PC-3 (cell line): ENCODE results near the gene SBNO2. TPM values are rescaled to one million over a fixed set of nuclear protein-coding genes. Genes with fewer than 3 reads are reported as not detected.

Source experiments
- ATAC-seq: fragments of 200-7000 bp; cut with Tn5 transposase; 2 replicates; pipeline ENCODE4 v1.9.1; 2020; ENCODE audit warnings: mild to moderate bottlenecking, moderate library complexity
- BruUV-seq: library from RNA; stranded (reverse); fragments of 400-500 nt; replicated peaks from 2 replicates; lab custom pipeline; 2021; lab: Mats Ljungman, UMichigan
- CTCF ChIA-PET: fragments of 300-600 bp; sonication (Branson Sonifier 250); formaldehyde crosslinking; loops from one replicate; lab custom pipeline; 2022; ENCODE audit warnings: antibody characterized with exemption; lab: Charles Lee
- POLR2A ChIA-PET: fragments of 300-600 bp; sonication (Branson Sonifier 250); formaldehyde crosslinking; loops from one replicate; lab custom pipeline; 2022; ENCODE audit warnings: antibody characterized with exemption; ENCODE audit not compliant: unreplicated experiment; lab: Charles Lee
- DNase-seq: peaks from one replicate; pipeline ENCODE4 v3.0.0-alpha.2; 2015
- H2AFZ ChIP-seq: fragments of 300-600 bp; sonication (generic); 2 replicates; pipeline ENCODE4 v1.6.0; 2016; ENCODE audit warnings: antibody characterized with exemption, low read length
- H3F3A ChIP-seq: fragments of 300-600 bp; sonication (generic); one replicate; pipeline ENCODE4 v1.6.0; 2017; ENCODE audit warnings: antibody characterized with exemption, low read length, control low read depth, mild to moderate bottlenecking; ENCODE audit not compliant: unreplicated experiment
- H3K27ac ChIP-seq: fragments of 300-600 bp; sonication (generic); 2 replicates; pipeline ENCODE4 v1.5.1; 2016; ENCODE audit warnings: mild to moderate bottlenecking, low read length
- H3K27me3 ChIP-seq: fragments of 300-600 bp; sonication (generic); 2 replicates; pipeline ENCODE4 v1.6.1; 2016; ENCODE audit warnings: low read length, mixed read lengths
- H3K36me3 ChIP-seq: fragments of 300-600 bp; sonication (generic); 2 replicates; pipeline ENCODE4 v1.6.1; 2016; ENCODE audit warnings: low read depth, mixed run types, low read length, mixed read lengths
- H3K4me1 ChIP-seq: fragments of 300-600 bp; sonication (generic); 2 replicates; pipeline ENCODE4 v1.5.1; 2016; ENCODE audit warnings: low read length; ENCODE audit not compliant: insufficient read depth
- H3K4me2 ChIP-seq: fragments of 300-600 bp; sonication (generic); 2 replicates; pipeline ENCODE4 v1.6.0; 2016; ENCODE audit warnings: low read length
- H3K4me3 ChIP-seq: fragments of 300-600 bp; sonication (generic); 2 replicates; pipeline ENCODE4 v1.5.1; 2016; ENCODE audit warnings: mild to moderate bottlenecking, low read length, mixed read lengths
- H3K79me2 ChIP-seq: fragments of 300-600 bp; sonication (generic); 2 replicates; pipeline ENCODE4 v1.6.1; 2017; ENCODE audit warnings: low read length, mixed read lengths
- H3K9ac ChIP-seq: fragments of 300-600 bp; sonication (generic); 2 replicates; pipeline ENCODE4 v1.6.0; 2016; ENCODE audit warnings: mild to moderate bottlenecking, low read length
- H3K9me2 ChIP-seq: fragments of 300-600 bp; sonication (generic); replicated peaks from 2 replicates; pipeline ENCODE4 v1.6.1; 2016; ENCODE audit warnings: mixed run types, low read length, mixed read lengths
- H3K9me3 ChIP-seq: fragments of 300-600 bp; sonication (generic); 2 replicates; pipeline ENCODE4 v1.6.1; 2016; ENCODE audit warnings: low read length, mixed read lengths
- H4K20me1 ChIP-seq: fragments of 300-600 bp; sonication (generic); 2 replicates; pipeline ENCODE4 v1.6.1; 2016; ENCODE audit warnings: low read length, mixed read lengths
- CTCF ChIP-seq: fragments of 300-600 bp; sonication (generic); conservative IDR thresholded peaks from 2 replicates; pipeline ENCODE4 v1.5.1; 2017; ENCODE audit warnings: antibody characterized with exemption, low read depth, mild to moderate bottlenecking, low read length
- EZH2 ChIP-seq: fragments of 300-600 bp; sonication (generic); IDR thresholded peaks from one replicate; pipeline ENCODE4 v1.6.1; 2017; ENCODE audit warnings: antibody characterized with exemption, mild to moderate bottlenecking, low read length; ENCODE audit not compliant: unreplicated experiment
- EZH2phosphoT487 ChIP-seq: fragments of 300-600 bp; sonication (generic); IDR thresholded peaks from 2 replicates; pipeline ENCODE4 v1.6.1; 2018; ENCODE audit warnings: mild to moderate bottlenecking, antibody characterized with exemption, low read length, borderline replicate concordance
- intact Hi-C: fragments of 100-400 bp; cut with micrococcal nuclease; formaldehyde crosslinking; loops from 2 replicates; pipeline ENCODE4 v1.9.0; 2023
- total RNA-seq: library from RNA; depleted of rRNA; stranded (reverse); fragments of >200 nt; gene quantifications from 2 replicates; pipeline ENCODE4 v1.2.3, GENCODE V29; 2014

The SBNO2 gene
- total RNA-seq, 1 experiment from 2014 or later = 62.4 TPM

GRCh38 chr19:1070931-1071791, 102.9 kb downstream of the SBNO2 start:
- TF ChIP-seq EZH2phosphoT487 = no peak
- TF ChIP-seq EZH2 = no peak
- TF ChIP-seq CTCF = no peak
- H3F3A ChIP-seq = no peaks in the 10 kb centered on the region
- H3K9me3 ChIP-seq = no peaks in the 10 kb centered on the region
- no peak overlapping the region for H3K27ac ChIP-seq
- H3K4me1 ChIP-seq = peaks cover 6% of the 10 kb centered on the region
- CTCF ChIA-PET = no interaction called here
- no peaks in the 10 kb centered on the region for H3K9me2 ChIP-seq
- ATAC-seq = no peak
- H3K79me2 ChIP-seq = 0 out of 2 replicates have a peak, but pooled peaks cover 4% of the 10 kb centered on the region
- no peaks in the 10 kb centered on the region for H3K36me3 ChIP-seq
- BruUV-seq = no TSS peak
- H3K27me3 ChIP-seq = no peaks in the 10 kb centered on the region
- no peak overlapping the region for H2AFZ ChIP-seq
- no peak overlapping the region for H3K9ac ChIP-seq
- DNase-seq = no peak
- POLR2A ChIA-PET = no interaction called here
- H4K20me1 ChIP-seq = no peaks in the 10 kb centered on the region
- no peak overlapping the region for H3K4me2 ChIP-seq
- no peak overlapping the region for H3K4me3 ChIP-seq
- intact Hi-C loops = no loop called here

- Histone ChIP-seq H3K9ac (no peak overlapping the region), H3K9me3 (no peaks in the 10 kb centered on the region), H3K4me2 (no peak overlapping the region), H3F3A (no peaks in the 10 kb centered on the region), H3K36me3 (no peaks in the 10 kb centered on the region), H3K79me2 (0 out of 2 replicates have a peak, but pooled peaks cover 4% of the 10 kb centered on the region), H3K9me2 (no peaks in the 10 kb centered on the region), H4K20me1 (no peaks in the 10 kb centered on the region), H3K27ac (no peak overlapping the region), H3K4me3 (no peak overlapping the region), H3K4me1 (peaks cover 12% of the 10 kb centered on the region), H3K27me3 (no peaks in the 10 kb centered on the region), H2AFZ (no peak overlapping the region)
- TF ChIP-seq CTCF (no peak), EZH2phosphoT487 (no peak), EZH2 (no peak)
- intact Hi-C loops = no loop called here
- DNase-seq = no peak
- ChIA-PET CTCF (no interaction called here), POLR2A (no interaction called here)
- no peak for ATAC-seq
- no TSS peak for BruUV-seq
Measured at GRCh38 chr19:1070576-1070930, 103.5 kb downstream of the SBNO2 start.
